ENCODE results near the gene MYH11. TPM values are rescaled to one million over a fixed set of nuclear protein-coding genes. Genes with fewer than 3 reads are reported as not detected.

MYH11 gene
- total and polyA plus RNA-seq, 10 of the 15 experiments (the other 5 are each of a cell fraction or from before 2014, with no cell fraction given), result 0.01 to 1.9 (median 0.13) TPM; not detected in 1

DNA sequence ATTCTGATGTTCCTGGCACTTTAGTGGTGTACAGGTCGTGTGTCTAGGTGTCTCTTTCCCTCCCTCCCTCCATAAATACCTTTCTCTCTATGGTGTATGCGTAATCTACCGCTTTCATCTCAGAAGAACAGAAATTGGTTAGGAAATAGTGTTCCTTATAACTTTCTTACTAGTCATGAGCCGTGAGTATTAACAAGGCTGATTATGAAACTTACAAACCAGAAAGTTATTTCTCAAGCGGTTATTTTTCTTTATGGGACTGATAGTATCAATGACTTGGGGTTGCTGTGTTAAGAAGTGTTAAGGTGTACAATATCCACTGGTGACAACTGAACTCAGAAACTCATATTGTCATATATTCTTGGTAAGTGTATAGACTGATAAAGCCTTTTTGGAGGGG is 13.2 kb upstream of the MYH11 start (continued):
- TF ChIP-seq, protein P1, sequence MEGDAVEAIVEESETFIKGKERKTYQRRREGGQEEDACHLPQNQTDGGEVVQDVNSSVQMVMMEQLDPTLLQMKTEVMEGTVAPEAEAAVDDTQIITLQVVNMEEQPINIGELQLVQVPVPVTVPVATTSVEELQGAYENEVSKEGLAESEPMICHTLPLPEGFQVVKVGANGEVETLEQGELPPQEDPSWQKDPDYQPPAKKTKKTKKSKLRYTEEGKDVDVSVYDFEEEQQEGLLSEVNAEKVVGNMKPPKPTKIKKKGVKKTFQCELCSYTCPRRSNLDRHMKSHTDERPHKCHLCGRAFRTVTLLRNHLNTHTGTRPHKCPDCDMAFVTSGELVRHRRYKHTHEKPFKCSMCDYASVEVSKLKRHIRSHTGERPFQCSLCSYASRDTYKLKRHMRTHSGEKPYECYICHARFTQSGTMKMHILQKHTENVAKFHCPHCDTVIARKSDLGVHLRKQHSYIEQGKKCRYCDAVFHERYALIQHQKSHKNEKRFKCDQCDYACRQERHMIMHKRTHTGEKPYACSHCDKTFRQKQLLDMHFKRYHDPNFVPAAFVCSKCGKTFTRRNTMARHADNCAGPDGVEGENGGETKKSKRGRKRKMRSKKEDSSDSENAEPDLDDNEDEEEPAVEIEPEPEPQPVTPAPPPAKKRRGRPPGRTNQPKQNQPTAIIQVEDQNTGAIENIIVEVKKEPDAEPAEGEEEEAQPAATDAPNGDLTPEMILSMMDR (IDR thresholded peaks at IDR 0.05 in 2 of 3, conservative IDR thresholded peaks at IDR 0.05 in 1 of 3; ENCODE audit: control insufficient read depth in 2 of 3, extremely low read depth in 1 of 3, insufficient read depth in 1 of 3, low read depth in 3 of 3, low read length in 3 of 3), result no peak
- TF ChIP-seq SMAD5 (IDR thresholded peaks at IDR 0.05; ENCODE audit: low read depth) (no peak), SP1 (IDR thresholded peaks at IDR 0.05; ENCODE audit: low read depth, low read length) (no peak), SIN3A (IDR thresholded peaks at IDR 0.05; ENCODE audit: low read depth, low read length) (no peak)

DNA sequence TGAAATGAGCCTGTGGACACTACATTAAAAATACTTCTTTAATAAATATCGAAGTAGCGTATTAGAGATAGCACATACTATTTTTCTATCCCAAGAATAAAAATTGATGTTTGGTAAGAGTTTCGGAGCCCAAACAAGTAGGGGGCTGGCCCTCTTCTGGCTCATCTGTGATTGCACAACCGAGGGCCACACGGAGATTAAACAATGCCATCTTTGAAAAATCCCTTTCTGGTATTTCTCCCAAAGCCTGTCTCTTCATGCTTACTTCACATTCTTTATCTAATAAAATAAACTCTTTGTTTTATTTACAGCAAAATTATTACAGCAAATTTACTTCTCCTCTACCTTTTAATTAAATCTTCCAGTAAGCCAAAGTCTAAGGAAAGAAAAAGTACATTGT is 9.6 kb upstream of the MYH11 start:
- no peak overlapping the region for H3K9ac ChIP-seq (ENCODE audit: control insufficient read depth, insufficient read depth, low read length)
- no peak overlapping the region for H3K4me2 ChIP-seq (ENCODE audit: control insufficient read depth, insufficient read depth)
- DNase-seq (ENCODE audit: low read depth, low spot score), result no peak
- H3K79me2 ChIP-seq (ENCODE audit: control insufficient read depth, insufficient read depth, low read length), result no peaks in the 10 kb centered on the region
- H3K4me3 ChIP-seq, result no peak overlapping the region
- SMC1A ChIA-PET (ENCODE audit: uncharacterized antibody, unreplicated experiment), result interaction anchor here (1.2 kb wide), 1 partner anchor 179 kb away, joined by 3 read pairs; no protein-coding TSS in a partner anchor
- RAD21 ChIA-PET (ENCODE audit: unreplicated experiment), result no interaction called here
- no peaks in the 10 kb centered on the region for H3K9me3 ChIP-seq (replicated peaks; ENCODE audit: control insufficient read depth, insufficient read depth, low read length)
- CTCF ChIA-PET, result interaction anchor here (1.1 to 1.4 kb wide), 2 partner anchors 8 to 22 kb away, joined by 3 to 5 read pairs; partner anchors contain the start of gene CEP20
- ATAC-seq, result no peak
- H3K27me3 ChIP-seq (replicated peaks in 1 of 2; ENCODE audit: control insufficient read depth in 2 of 2, insufficient read depth in 2 of 2, low read length in 1 of 2), result no peaks in the 10 kb centered on the region
- WGBS (ENCODE audit: insufficient coverage, insufficient replicate concordance, low lambda C conversion rate, missing lambda C conversion rate), result 96% methylated on average over 5 of the region's 5 CpGs
- TSS peak; percentile 61 for BruUV-seq (replicated peaks)
- no peak overlapping the region for H2AFZ ChIP-seq (ENCODE audit: control insufficient read depth, low read depth, low read length)
- H3K36me3 ChIP-seq (ENCODE audit: control insufficient read depth in 2 of 2, insufficient read depth in 2 of 2, low read length in 1 of 2), result peaks cover 0 to 18% of the 10 kb centered on the region in 2 experiments; a peak in 1 of 4 replicates
- H4K20me1 ChIP-seq (ENCODE audit: control insufficient read depth, insufficient read depth), result no peaks in the 10 kb centered on the region
- H3K27ac ChIP-seq (ENCODE audit: control insufficient read depth, insufficient read depth), result no peak overlapping the region
- POLR2A ChIA-PET, result no interaction called here
- FAIRE-seq, result no peak
- H3K4me1 ChIP-seq (ENCODE audit: control insufficient read depth, insufficient read depth, low read length), result no peaks in the 10 kb centered on the region
- intact Hi-C loops (cut with micrococcal nuclease; ENCODE audit: unreplicated experiment) (no loop called here), in situ Hi-C loops (cut with MboI) (no loop called here)
- TF ChIP-seq, protein P2, sequence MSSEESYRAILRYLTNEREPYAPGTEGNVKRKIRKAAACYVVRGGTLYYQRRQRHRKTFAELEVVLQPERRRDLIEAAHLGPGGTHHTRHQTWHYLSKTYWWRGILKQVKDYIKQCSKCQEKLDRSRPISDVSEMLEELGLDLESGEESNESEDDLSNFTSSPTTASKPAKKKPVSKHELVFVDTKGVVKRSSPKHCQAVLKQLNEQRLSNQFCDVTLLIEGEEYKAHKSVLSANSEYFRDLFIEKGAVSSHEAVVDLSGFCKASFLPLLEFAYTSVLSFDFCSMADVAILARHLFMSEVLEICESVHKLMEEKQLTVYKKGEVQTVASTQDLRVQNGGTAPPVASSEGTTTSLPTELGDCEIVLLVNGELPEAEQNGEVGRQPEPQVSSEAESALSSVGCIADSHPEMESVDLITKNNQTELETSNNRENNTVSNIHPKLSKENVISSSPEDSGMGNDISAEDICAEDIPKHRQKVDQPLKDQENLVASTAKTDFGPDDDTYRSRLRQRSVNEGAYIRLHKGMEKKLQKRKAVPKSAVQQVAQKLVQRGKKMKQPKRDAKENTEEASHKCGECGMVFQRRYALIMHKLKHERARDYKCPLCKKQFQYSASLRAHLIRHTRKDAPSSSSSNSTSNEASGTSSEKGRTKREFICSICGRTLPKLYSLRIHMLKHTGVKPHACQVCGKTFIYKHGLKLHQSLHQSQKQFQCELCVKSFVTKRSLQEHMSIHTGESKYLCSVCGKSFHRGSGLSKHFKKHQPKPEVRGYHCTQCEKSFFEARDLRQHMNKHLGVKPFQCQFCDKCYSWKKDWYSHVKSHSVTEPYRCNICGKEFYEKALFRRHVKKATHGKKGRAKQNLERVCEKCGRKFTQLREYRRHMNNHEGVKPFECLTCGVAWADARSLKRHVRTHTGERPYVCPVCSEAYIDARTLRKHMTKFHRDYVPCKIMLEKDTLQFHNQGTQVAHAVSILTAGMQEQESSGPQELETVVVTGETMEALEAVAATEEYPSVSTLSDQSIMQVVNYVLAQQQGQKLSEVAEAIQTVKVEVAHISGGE (CRISPR knock-in tag; IDR thresholded peaks at IDR 0.05), result no peak
- TF ChIP-seq, protein P3, sequence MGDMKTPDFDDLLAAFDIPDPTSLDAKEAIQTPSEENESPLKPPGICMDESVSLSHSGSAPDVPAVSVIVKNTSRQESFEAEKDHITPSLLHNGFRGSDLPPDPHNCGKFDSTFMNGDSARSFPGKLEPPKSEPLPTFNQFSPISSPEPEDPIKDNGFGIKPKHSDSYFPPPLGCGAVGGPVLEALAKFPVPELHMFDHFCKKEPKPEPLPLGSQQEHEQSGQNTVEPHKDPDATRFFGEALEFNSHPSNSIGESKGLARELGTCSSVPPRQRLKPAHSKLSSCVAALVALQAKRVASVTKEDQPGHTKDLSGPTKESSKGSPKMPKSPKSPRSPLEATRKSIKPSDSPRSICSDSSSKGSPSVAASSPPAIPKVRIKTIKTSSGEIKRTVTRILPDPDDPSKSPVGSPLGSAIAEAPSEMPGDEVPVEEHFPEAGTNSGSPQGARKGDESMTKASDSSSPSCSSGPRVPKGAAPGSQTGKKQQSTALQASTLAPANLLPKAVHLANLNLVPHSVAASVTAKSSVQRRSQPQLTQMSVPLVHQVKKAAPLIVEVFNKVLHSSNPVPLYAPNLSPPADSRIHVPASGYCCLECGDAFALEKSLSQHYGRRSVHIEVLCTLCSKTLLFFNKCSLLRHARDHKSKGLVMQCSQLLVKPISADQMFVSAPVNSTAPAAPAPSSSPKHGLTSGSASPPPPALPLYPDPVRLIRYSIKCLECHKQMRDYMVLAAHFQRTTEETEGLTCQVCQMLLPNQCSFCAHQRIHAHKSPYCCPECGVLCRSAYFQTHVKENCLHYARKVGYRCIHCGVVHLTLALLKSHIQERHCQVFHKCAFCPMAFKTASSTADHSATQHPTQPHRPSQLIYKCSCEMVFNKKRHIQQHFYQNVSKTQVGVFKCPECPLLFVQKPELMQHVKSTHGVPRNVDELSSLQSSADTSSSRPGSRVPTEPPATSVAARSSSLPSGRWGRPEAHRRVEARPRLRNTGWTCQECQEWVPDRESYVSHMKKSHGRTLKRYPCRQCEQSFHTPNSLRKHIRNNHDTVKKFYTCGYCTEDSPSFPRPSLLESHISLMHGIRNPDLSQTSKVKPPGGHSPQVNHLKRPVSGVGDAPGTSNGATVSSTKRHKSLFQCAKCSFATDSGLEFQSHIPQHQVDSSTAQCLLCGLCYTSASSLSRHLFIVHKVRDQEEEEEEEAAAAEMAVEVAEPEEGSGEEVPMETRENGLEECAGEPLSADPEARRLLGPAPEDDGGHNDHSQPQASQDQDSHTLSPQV (IDR thresholded peaks at IDR 0.05), result no peak
- TF ChIP-seq TARDBP (IDR thresholded peaks at IDR 0.05; ENCODE audit: borderline replicate concordance) (no peak), FOS (IDR thresholded peaks at IDR 0.05; ENCODE audit: borderline replicate concordance, extremely low read depth, insufficient read length) (no peak), SRF (IDR thresholded peaks at IDR 0.05; ENCODE audit: low read depth in 2 of 2, low read length in 2 of 2) (no peak), NR2C2 (IDR thresholded peaks at IDR 0.05; ENCODE audit: borderline replicate concordance, control insufficient read depth, insufficient read length, low read depth) (no peak)
- TF ChIP-seq, protein P4, sequence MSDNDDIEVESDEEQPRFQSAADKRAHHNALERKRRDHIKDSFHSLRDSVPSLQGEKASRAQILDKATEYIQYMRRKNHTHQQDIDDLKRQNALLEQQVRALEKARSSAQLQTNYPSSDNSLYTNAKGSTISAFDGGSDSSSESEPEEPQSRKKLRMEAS (IDR thresholded peaks at IDR 0.05; ENCODE audit: low read depth, low read length), result no peak
